GM18519 (cell line): ENCODE measurements around the gene PGPEP1.
"Not testable (repeated sequence)": the region's sequence is repeated elsewhere in the genome, so short reads cannot be mapped to it uniquely, and the experiment has no call there.

Experiments used
- ATAC-seq: cut with Tn5 transposase; IDR thresholded peaks from one replicate; pipeline ENCODE4 v1.9.1; 2021; ENCODE audit warnings: mild to moderate bottlenecking, moderate library complexity; ENCODE audit not compliant: unreplicated experiment, low FRiP score

PGPEP1 gene

GRCh38 chr19:18388960-18389725 lies 48.7 kb downstream of the PGPEP1 start:
- no peak for ATAC-seq

GRCh38 chr19:18389726-18390064 lies 49.3 kb downstream of the PGPEP1 start:
- ATAC-seq = no peak

GRCh38 chr19:18390065-18390907 lies 49.9 kb downstream of the PGPEP1 start:
- ATAC-seq = no peak

GRCh38 chr19:18391509-18392075 lies 51.2 kb downstream of the PGPEP1 start:
- ATAC-seq = no peak

- no peak for ATAC-seq
Measured at GRCh38 chr19:18392417-18392816, 52.0 kb downstream of the PGPEP1 start.

- ATAC-seq = no peak
Measured at GRCh38 chr19:18392926-18393325, 52.5 kb downstream of the PGPEP1 start.

DNA sequence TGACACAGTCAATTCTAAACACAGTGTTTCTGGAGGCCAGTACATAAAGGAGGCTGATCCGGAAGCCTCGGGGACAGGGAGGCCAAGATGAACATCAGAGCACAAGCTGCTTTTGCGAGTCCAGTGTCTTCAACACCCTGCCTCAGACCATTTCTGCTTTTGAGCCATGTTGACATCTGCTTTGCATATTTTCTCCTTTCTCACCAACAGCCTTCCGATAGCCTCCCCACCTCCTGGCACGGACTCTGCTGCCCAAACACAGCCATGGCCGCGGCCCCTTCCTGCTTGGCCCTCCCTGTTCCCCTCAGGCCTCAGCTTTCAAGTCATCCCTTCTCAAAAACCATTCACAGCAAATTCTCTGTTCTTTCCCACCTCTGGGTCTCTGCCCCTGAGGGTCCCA lies 53.4 kb downstream of the PGPEP1 start:
- ATAC-seq = no peak

DNA sequence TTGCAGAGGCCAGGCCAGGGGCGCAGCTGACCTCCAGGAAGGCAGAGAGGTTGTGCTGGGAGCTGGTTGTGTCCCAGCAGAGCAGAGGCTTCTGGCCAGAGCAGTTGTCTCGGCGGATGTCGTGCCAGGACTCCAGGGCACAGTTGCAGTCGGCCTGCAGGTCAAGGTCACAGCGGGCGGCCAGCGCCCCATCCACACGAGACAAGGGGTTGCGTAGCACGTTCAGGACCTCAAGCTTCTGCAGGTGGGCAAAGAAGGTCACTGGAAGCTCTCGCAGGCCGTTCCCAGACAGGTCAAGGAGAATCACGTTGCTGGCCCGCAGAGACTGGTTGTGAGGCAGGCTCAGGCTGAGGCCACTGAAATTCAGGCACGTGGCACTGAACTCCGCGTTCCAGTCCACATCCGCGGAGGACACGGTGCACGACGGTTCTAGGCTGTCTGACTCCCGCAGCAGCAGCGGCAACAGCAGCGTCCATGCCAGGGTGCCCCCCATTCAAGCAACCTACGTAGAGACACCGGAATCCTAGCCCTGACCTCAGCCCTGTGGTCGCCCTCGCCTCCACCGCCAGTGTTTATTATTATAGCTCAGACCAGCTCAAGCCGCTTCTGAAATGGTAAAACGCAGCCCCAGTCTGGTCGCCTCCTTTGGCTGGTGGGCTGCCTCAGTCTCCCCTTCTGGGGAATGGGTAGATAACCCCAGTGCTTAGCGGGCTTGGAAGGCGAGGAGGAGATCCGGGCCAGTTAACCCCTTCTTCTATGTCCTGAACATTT lies 56.3 kb downstream of the PGPEP1 start:
- no peak for ATAC-seq

DNA sequence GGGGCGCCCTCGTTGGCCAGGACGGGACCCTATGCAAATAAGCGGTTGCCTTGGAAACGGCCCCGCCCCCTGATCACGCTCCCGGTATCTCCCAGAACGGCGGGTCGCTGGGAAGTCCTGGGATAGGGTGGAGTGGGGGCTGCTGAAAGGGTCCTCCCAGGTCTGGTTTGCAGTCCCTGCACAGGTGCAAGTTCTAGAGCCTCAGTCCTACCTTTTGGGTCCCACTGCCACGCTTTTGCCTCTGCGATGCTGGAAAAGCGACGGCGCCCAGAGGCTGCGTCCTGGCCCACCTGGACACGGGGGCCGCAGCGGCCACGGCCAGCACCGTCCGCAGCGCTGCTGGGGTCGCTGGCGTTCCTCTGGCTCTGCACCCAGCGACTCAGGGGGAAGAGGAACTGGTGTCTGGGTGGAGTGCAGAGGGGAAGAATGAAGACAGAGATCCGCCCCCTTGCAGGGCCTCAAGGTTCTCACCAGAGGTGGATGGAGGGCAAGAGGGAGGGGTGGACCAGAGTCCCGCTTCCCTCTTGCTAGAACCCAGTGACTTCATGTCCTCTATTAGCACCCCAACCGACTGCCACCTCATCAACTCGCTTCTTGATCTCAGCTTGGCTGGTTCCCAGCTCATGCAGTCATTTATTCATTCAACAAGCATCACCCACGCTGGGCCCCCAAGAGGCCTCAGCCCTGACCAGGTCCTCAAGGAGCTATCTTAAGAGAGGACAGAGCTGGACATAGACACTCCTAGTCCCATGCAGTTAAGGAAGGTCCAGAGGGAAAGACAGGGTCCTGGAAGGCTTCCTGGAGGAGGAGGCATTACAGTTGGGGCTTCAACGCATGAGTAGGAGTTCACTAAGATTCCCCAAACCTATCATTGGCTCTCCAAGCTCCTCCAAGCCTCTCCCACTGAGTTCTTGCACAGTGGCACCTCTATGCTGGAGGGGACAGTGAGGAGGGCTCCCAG lies 57.1 kb downstream of the PGPEP1 start, which contains the start of gene LRRC25:
LRRC25 (minus strand) TSS at position 381 of the 961 bp plus-strand sequence. CDS start 659 bp downstream, outside the sequence.
- no peak for ATAC-seq

GRCh38 chr19:18399008-18399407 lies 58.6 kb downstream of the PGPEP1 start:
- no peak for ATAC-seq

DNA sequence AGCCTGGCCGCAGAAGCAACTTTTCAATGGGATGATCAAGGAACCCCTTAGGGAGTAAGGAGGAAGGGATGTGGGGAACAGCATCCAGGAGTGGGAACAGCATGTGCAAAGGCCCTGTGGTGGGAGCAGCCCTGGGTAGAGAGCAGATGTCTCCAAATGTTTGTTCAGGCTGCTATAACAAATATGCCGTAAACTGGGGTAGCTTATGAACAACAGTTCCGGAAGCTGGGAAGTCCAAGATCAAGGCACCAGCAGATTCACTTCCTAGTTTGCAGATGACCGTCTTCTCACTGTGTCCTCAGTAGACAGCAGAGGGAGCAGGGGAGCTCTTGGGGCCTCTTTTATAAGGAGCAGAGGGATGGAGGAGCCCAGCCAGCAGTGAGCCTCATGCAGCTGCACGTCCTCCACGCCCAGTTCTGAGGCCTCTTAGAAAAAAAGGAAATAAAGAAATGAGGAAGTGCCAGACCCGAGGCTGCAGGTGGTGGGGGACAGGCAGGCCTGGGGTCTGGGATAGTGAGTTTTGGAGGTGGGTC lies 61.2 kb downstream of the PGPEP1 start:
- ATAC-seq = no peak

GRCh38 chr19:18402455-18403248 lies 62.3 kb downstream of the PGPEP1 start:
- not testable (repeated sequence) for ATAC-seq

DNA sequence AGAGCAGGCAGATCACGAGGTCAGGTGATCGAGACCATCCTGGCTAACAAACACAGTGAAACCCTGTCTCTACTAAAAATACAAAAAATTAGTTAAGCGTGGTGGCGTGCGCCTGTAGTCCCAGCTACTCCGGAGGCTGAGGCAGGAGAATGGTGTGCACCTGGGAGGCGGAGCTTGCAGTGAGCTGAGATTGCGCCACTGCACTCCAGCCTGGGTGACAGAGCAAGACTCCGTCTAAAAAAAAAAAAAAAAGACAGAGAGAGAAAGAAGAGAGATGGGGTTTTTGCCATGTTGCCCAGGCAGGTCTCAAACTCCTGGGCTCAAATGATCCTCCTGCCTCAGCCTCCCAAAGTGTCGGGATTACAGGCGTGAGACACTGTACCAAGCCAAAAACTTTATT lies 65.4 kb downstream of the PGPEP1 start:
- ATAC-seq = not testable (repeated sequence)

DNA sequence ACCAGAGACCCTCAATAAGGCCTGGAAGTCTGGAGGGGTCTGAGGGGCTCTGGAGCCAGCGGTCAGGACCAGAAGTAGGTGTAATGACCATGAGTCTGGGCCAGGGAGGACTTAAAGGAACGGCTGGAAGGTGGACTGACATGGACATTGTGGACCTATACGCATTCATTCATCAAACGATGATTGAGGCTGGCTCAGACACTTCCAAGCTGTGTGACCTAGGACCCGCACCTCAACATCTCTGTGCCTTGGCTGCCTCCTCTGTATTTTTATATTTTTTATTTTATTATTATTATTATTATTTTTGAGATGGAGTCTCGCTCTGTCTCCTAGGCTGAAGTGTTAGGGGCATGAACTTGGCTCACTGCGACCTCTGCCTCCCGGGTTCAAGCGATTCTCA lies 66.4 kb downstream of the PGPEP1 start:
- ATAC-seq = no peak

- no peak for ATAC-seq
Measured at GRCh38 chr19:18408053-18408476, 67.7 kb downstream of the PGPEP1 start.

- ATAC-seq = no peak
Measured at GRCh38 chr19:18412610-18413239, 72.3 kb downstream of the PGPEP1 start.

GRCh38 chr19:18414504-18415177 lies 74.2 kb downstream of the PGPEP1 start:
- no peak for ATAC-seq
